B cell (primary cell): Measurements from ENCODE around the gene APRT. TPM values are rescaled to one million over a fixed set of nuclear protein-coding genes. Genes with fewer than 3 reads are reported as not detected.

Experiments used
- ATAC-seq: fragments of 200-7000 bp; cut with Tn5 transposase; one replicate; pipeline ENCODE4 v1.10.0; 2021; ENCODE audit warnings: low read depth, mild to moderate bottlenecking, moderate number of reproducible peaks, moderate library complexity
- CTCF ChIA-PET: fragments of 350-600 bp; sonication (Branson Sonifier 250); formaldehyde crosslinking; loops from one replicate; lab custom pipeline; 2021; ENCODE audit warnings: antibody characterized with exemption, inconsistent platforms; lab: Charles Lee
- POLR2A ChIA-PET: fragments of 350-600 bp; sonication (Branson Sonifier 250); formaldehyde crosslinking; loops from one replicate; lab custom pipeline; 2021; ENCODE audit warnings: antibody characterized with exemption; lab: Charles Lee
- DNase-seq: peaks from one replicate; pipeline ENCODE4 v3.0.0; 2013
- H2AFZ ChIP-seq: 2 replicates; pipeline ENCODE4 v1.6.1; 2012; ENCODE audit warnings: mild to moderate bottlenecking, low read depth, low read length; ENCODE audit not compliant: insufficient read depth, poor library complexity, severe bottlenecking
- H3K27ac ChIP-seq, 2 donors: 1 replicate in 1 of 2; 2 replicates in 1 of 2; pipeline ENCODE4 v1.5.1; 2012 to 2013; ENCODE audit warnings: low read length in 2 of 2, mild to moderate bottlenecking in 2 of 2, moderate library complexity in 1 of 2
- H3K27me3 ChIP-seq, 4 experiments: fragments of 200-600 bp in 1 of 4; sonication (generic) in 1 of 4; replicated peaks in 1 of 4; 1 replicate in 2 of 4; 2 replicates in 2 of 4; pipeline versions ENCODE4 v1.6.1 to v1.7.0; 2013 to 2016; ENCODE audit warnings: low read length in 3 of 4, mild to moderate bottlenecking in 2 of 4, mixed read lengths in 1 of 4, moderate library complexity in 1 of 4; ENCODE audit not compliant: insufficient read depth in 4 of 4, control insufficient read depth in 3 of 4; ENCODE audit errors: control extremely low read depth in 1 of 4
- H3K36me3 ChIP-seq, 2 experiments: replicated peaks in 1 of 2; 1 replicate in 1 of 2; 2 replicates in 1 of 2; pipeline versions ENCODE4 v1.6.1 to v1.7.1; 2013; ENCODE audit warnings: low read length in 1 of 2; ENCODE audit not compliant: insufficient read depth in 2 of 2, control insufficient read depth in 1 of 2; ENCODE audit errors: control extremely low read depth in 1 of 2, extremely low read depth in 1 of 2
- H3K4me1 ChIP-seq, 2 donors: fragments of 200-600 bp in 1 of 2; sonication (generic) in 1 of 2; 1 replicate in 1 of 2; 2 replicates in 1 of 2; pipeline versions ENCODE4 v1.5.1 to v1.6.1; 2013 to 2017; ENCODE audit warnings: low read length in 2 of 2; ENCODE audit not compliant: control insufficient read depth in 2 of 2, insufficient read depth in 2 of 2
- H3K4me2 ChIP-seq: replicated peaks from 2 replicates; pipeline ENCODE3; 2012; ENCODE audit warnings: mild to moderate bottlenecking, low read depth, low read length; ENCODE audit not compliant: poor library complexity, severe bottlenecking
- H3K4me3 ChIP-seq, 5 experiments: fragments of 200-600 bp in 1 of 5; sonication (generic) in 1 of 5; 1 replicate in 3 of 5; 2 replicates in 2 of 5; pipeline versions ENCODE4 v1.5.1 to v1.7.0; 2011 to 2016; ENCODE audit warnings: low read length in 4 of 5, mild to moderate bottlenecking in 4 of 5, low read depth in 2 of 5, control low read depth in 1 of 5, moderate library complexity in 1 of 5; ENCODE audit not compliant: insufficient read depth in 1 of 5; ENCODE audit errors: control extremely low read depth in 1 of 5, extremely low read depth in 1 of 5
- H3K79me2 ChIP-seq: fragments of 200-600 bp; sonication (generic); one replicate; pipeline ENCODE4 v1.6.0; 2016; ENCODE audit warnings: low read length; ENCODE audit not compliant: control insufficient read depth, insufficient read depth
- H3K9ac ChIP-seq: fragments of 200-600 bp; sonication (generic); 2 replicates; pipeline ENCODE4 v1.6.1; 2017; ENCODE audit warnings: mild to moderate bottlenecking, low read length, moderate library complexity
- H3K9me3 ChIP-seq, 3 donors: one replicate each; pipeline versions ENCODE4 v1.6.1 to v1.7.1; 2013; ENCODE audit warnings: low read length in 2 of 3; ENCODE audit not compliant: control insufficient read depth in 2 of 3, insufficient read depth in 1 of 3; ENCODE audit errors: control extremely low read depth in 1 of 3
- H4K20me1 ChIP-seq: 2 replicates; pipeline ENCODE4 v1.6.0; 2012; ENCODE audit warnings: mild to moderate bottlenecking, low read length; ENCODE audit not compliant: insufficient read depth, control insufficient read depth, poor library complexity, severe bottlenecking
- H3K27ac Mint-ChIP-seq: one replicate; pipeline ENCODE4 v1.8.0; 2021; ENCODE audit warnings: mixed read lengths
- H3K27me3 Mint-ChIP-seq: one replicate; pipeline ENCODE4 v1.8.0; 2021; ENCODE audit warnings: mixed read lengths
- H3K4me1 Mint-ChIP-seq: one replicate; pipeline ENCODE4 v1.8.0; 2021; ENCODE audit warnings: mixed read lengths
- H3K4me3 Mint-ChIP-seq: one replicate; pipeline ENCODE4 v1.8.0; 2021; ENCODE audit warnings: mixed read lengths
- H3K9me3 Mint-ChIP-seq: one replicate; pipeline ENCODE4 v1.8.0; 2022; ENCODE audit warnings: mixed read lengths; ENCODE audit not compliant: insufficient read depth
- CTCF ChIP-seq: fragments of 200-600 bp; IDR thresholded peaks from one replicate; pipeline ENCODE4 v1.8.0; 2022; ENCODE audit warnings: antibody characterized with exemption, mild to moderate bottlenecking
- EZH2 ChIP-seq: IDR thresholded peaks from 2 replicates; pipeline ENCODE4 v1.6.1; 2012; ENCODE audit warnings: borderline replicate concordance, low read depth, mild to moderate bottlenecking, moderate library complexity, low read length; ENCODE audit not compliant: insufficient read depth, poor library complexity, severe bottlenecking
- WGBS: methylation state at CpG from one replicate; pipeline ENCODE4 v1.1.5; 2013; ENCODE audit warnings: missing lambda C conversion rate; ENCODE audit not compliant: insufficient coverage; 5-methylcytosine and 5-hydroxymethylcytosine counted together
- intact Hi-C: fragments of 100-400 bp; cut with micrococcal nuclease; formaldehyde crosslinking; loops from one replicate; pipeline ENCODE4 v1.10.0; 2022
- polyA plus RNA-seq: library from polyadenylated mRNA; depleted of rRNA; stranded (reverse); fragments of >200 nt; gene quantifications from 2 replicates; pipeline ENCODE4 v1.2.3, GENCODE V29; 2012
- total RNA-seq, 2 donors: library from RNA; stranded (reverse); fragments of 120-200 nt in 1 of 2; gene quantifications; 1 replicate in 1 of 2; 2 replicates in 1 of 2; pipeline versions ENCODE4 v1.2.3 to v1.2.4, GENCODE V29; 2013 to 2022

Gene APRT
- total and polyA plus RNA-seq, 2 donors (not counting 1 experiment from before 2014, with no cell fraction given): 124 to 161 TPM

- Histone ChIP-seq H3K9ac (no peak overlapping the region), H2AFZ (no peak overlapping the region), H3K9me3 (peaks cover 0 to 11% (median 0%) of the 10 kb centered on the region in 3 donors), H4K20me1 (no peaks in the 10 kb centered on the region), H3K4me1 (peaks cover 30 to 46% of the 10 kb centered on the region in 2 donors), H3K27me3 (no peaks in the 10 kb centered on the region), H3K27ac (no peak overlapping the region), H3K4me2 (no peak overlapping the region), H3K79me2 (no peaks in the 10 kb centered on the region), H3K4me3 (no peak overlapping the region), H3K36me3 (no peaks in the 10 kb centered on the region)
- Mint-ChIP-seq H3K27ac (no peak overlapping the region), H3K4me3 (no peak overlapping the region), H3K4me1 (peaks cover 30% of the 10 kb centered on the region), H3K27me3 (no peaks in the 10 kb centered on the region), H3K9me3 (no peaks in the 10 kb centered on the region)
- TF ChIP-seq EZH2 (no peak), CTCF (no peak)
- CTCF ChIA-PET: interaction anchor here (0.8 to 4.9 kb wide), 3 partner anchors 13 to 62 kb away, joined by 3 to 33 read pairs (median 4); partner anchors contain the start of gene APRT
- no peak for ATAC-seq
- intact Hi-C loops: no loop called here
- POLR2A ChIA-PET: interaction anchor here (0.6 kb wide), 1 partner anchor 134 kb away, joined by 3 read pairs; no protein-coding TSS in a partner anchor
- DNase-seq: no peak
Measured at GRCh38 chr16:88798772-88799455, 12.8 kb downstream of the APRT start.

- H3K79me2 ChIP-seq: no peaks in the 10 kb centered on the region
- H3K9ac ChIP-seq: no peak overlapping the region
- H3K4me3 ChIP-seq: no peak overlapping the region
- no peak overlapping the region for H3K27ac ChIP-seq
- DNase-seq (no peak), ATAC-seq (no peak)
- H3K4me2 ChIP-seq: no peak overlapping the region
- no peaks in the 10 kb centered on the region for H3K36me3 ChIP-seq
- intact Hi-C loops: no loop called here
- no peaks in the 10 kb centered on the region for H3K9me3 Mint-ChIP-seq
- ChIA-PET POLR2A (no interaction called here), CTCF (interaction anchor here (1.4 to 4.9 kb wide), 2 partner anchors 14 to 61 kb away, joined by 4 to 33 read pairs; no protein-coding TSS in a partner anchor)
- H3K27me3 ChIP-seq: no peaks in the 10 kb centered on the region
- peaks cover 0 to 11% (median 0%) of the 10 kb centered on the region in 3 donors for H3K9me3 ChIP-seq
- no peak for TF ChIP-seq EZH2
- TF ChIP-seq CTCF: no peak
- no peak overlapping the region for H2AFZ ChIP-seq
- no peaks in the 10 kb centered on the region for H3K27me3 Mint-ChIP-seq
- 91% methylated on average over 4 of the region's 4 CpGs for WGBS
- peaks cover 38 to 54% of the 10 kb centered on the region in 2 donors for H3K4me1 ChIP-seq
- H3K27ac Mint-ChIP-seq: no peak overlapping the region
- H3K4me1 Mint-ChIP-seq: peaks cover 38% of the 10 kb centered on the region
- no peaks in the 10 kb centered on the region for H4K20me1 ChIP-seq
- no peak overlapping the region for H3K4me3 Mint-ChIP-seq
Measured at GRCh38 chr16:88798073-88798472, 13.7 kb downstream of the APRT start.
